Measurements from ENCODE around the gene TMC4.
A peak's percentile ranks its signal among the peaks of the same experiment; 100 is the strongest.
"Not testable (repeated sequence)": the region's sequence is repeated elsewhere in the genome, so short reads cannot be mapped to it uniquely, and the experiment has no call there.

TMC4 gene

GRCh38 chr19:54180691-54181091 is 7.7 kb upstream of the TMC4 start:
- DNase-seq (ENCODE audit: low read depth in 4 of 4, low spot score in 1 of 4): no peak

GRCh38 chr19:54179921-54180461 is 7.0 kb upstream of the TMC4 start:
- DNase-seq (ENCODE audit: low read depth in 4 of 4, low spot score in 1 of 4): no peak

DNA sequence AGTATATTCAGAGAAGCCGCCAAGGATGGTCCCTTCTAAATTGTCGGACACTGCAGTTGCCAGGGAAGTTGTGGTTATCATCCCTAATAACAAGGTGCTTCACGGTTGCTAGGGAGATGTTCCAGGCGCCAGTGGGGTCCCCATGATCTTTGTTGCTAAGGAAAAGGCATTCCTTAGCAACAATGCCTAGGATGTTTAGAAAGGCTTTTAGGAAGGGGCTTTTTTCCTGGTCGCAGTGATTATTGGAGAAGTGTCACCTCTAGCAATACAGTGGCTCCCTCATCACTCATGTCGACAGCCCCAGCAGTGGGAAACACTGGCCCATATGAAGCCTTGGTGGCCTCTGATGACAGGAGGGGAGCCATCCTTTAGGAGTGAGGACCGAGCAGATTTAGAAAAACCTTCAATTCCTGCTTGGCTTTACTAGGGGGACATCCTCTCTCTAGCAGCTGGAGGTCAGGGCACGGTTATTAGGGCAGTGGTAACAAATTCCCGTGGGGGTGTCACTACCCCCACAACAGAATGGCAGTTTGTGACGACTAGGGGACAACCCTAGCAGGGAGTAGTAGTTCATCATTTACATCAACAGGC is 6.4 kb upstream of the TMC4 start:
- DNase-seq (ENCODE audit: low read depth in 4 of 4, low spot score in 1 of 4): no peak

DNA sequence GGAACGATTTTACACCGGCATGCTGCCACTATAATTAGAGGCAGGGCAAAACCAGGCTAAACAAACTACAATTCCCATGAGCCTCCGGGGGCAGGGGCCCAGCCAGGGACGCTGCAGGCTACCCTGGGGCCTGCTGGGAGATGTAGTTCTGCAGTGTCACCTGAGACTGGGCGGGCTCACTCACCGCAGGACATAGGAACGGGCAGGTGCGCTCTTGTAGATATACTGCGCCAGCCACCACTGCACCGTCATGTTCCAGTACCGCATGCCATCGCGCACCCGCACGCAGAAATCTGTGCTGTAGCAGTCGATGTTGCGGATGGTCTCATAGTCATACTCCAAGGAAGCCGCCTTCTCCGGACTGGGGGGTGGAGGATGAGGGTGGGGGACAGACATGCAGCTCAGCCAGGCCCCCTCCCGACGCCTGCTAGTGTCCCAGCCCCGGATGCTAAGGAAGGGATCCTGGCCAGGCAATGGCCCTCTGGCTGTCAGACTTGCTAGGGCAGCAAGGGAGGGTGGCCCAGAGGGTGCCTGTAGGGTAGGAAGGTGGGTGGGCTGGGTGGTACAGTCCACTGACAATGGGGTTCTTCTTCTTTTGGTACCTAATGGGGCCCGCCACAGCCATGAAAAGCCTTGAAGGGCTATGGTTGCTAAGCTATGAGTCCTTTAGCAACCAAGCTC is 5.8 kb upstream of the TMC4 start:
- DNase-seq (ENCODE audit: low read depth in 4 of 4, low spot score in 1 of 4): peak in 1 of 4 experiments; percentile 39

- DNase-seq (ENCODE audit: low read depth in 4 of 4, low spot score in 1 of 4): no peak
These were observed 1.2 kb upstream of the TMC4 start for GRCh38 chr19:54173951-54174834.

GRCh38 chr19:54173359-54173699 is 369 bp upstream of the TMC4 start:
- no peak for DNase-seq (ENCODE audit: low read depth in 4 of 4, low spot score in 1 of 4)

DNA sequence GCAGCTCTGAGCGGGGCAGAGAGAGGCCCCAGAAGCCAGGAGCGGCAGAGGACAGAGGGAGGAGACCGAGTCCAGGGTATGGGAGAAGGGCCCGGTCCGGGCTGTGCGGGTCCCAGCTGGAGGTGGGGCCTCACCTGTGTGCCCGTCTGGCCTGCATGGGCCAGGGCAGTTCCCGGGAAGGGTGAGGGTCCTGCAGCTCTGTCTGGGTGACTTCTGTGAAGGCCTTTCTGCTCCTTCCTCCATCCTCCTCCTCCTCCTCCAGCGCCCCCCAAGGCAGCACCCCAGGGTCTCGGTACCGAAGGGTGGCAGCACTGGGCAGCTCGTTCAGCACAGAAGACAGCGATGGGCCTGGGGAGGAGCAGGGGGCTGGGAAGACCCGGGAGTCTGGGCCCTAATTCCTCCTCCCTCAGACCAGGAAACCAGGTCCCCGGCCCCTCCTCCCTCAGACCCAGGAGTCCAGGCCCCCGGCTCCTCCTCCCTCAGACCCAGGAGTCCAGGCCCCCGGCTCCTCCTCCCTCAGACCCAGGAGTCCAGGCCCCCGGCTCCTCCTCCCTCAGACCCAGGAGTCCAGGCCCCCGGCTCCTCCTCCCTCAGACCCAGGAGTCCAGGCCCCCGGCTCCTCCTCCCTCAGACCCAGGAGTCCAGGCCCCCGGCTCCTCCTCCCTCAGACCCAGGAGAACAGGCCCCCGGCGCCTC is 1.1 kb downstream of the TMC4 start:
- not testable (repeated sequence) for DNase-seq (ENCODE audit: low read depth in 4 of 4, low spot score in 1 of 4)

GRCh38 chr19:54169149-54169740 is 3.7 kb downstream of the TMC4 start:
- no peak for DNase-seq (ENCODE audit: low read depth in 4 of 4, low spot score in 1 of 4)

DNA sequence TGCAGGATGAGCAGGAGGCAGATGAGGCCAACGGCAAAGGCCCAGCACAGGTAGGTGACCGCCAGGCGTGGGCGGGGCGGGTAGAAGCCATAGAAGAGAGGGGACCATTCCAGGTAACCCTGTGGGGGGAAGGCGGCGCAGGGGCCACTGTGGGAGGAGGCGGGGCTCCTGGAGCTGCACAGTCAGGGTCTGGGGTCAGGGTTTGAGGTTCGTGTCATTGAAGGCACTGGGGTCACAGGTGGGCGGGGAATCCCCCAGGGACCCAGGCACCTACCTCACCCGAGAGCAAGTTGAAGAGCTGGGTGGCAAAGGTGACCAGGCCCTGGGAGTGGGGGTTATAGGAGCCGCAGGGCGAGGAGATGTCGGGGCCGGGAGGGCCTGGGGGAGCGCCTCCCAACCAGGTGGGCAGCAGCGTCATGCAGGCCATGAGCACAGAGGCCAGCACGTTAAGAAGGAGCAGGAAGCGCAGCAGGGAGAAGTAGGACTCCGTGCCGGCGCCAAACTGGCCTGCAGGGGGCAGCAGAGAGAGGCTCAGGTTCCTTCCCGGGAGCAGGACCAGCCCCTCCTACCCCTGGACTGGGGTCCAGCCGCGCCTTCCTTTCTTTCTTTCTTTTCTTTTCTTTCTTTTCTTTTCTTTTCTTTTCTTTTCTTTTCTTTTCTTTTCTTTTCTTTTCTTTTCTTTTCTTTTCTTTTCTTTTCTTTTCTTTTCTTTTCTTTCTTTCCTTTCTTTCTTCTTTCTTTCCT is 4.6 kb downstream of the TMC4 start:
- DNase-seq (ENCODE audit: low read depth in 4 of 4, low spot score in 1 of 4): peak; percentile 83 to 95 (median 90)

- no peak for DNase-seq (ENCODE audit: low read depth in 4 of 4, low spot score in 1 of 4)
These were observed 7.7 kb downstream of the TMC4 start for GRCh38 chr19:54165222-54165621.

- peak in 2 of 4 experiments; percentile 14 to 48 for DNase-seq (ENCODE audit: low read depth in 4 of 4, low spot score in 1 of 4)
These were observed 8.4 kb downstream of the TMC4 start for GRCh38 chr19:54164369-54165068.

DNA sequence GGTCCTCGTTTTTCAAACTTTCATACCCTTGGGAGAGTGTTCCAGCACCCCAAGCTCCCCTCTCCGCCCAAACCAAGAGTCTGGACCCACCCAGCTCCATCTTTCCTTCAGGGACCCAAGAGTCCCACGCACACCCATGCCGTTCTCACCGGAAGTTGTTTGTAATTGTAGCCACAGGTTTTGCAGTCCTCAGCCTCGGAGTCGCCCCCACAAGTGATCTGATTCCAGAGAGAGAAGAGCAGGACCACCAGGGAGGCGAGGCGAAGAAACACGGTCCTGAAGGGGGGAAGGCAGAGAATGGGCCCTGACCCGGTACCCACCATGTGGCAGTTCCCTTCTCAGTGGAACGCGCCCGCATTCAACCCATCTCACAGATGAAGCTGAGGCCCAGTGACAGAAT is 10.1 kb downstream of the TMC4 start:
- DNase-seq (ENCODE audit: low read depth in 4 of 4, low spot score in 1 of 4): no peak

DNA sequence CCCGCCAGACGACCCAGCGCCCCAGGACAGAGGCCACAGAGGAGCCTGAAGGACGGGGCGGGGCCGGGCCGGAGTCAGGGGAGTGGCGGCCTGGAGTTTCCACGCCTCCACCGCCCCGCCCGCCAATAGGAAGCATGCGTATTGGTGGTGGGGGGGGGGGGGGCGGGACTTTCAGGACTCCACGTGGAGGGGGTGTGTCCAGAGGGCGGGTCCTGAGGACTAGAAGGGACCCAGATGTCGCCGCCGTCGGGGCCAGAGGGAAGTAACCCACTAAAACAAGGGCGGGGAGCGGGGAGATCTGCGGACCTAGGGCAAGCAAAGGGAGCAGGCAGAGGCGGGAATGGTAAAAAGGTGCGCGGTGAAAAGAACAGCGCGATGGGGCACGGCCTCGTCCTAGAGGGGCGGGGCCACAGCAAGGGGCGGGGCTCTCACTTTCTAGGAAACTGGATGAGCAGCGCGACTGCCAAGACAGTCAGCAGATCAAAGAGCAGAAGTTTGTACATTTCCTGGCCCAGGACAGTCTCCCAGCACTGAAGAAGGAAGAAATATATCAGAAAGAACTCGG is 10.6 kb downstream of the TMC4 start:
- peak; percentile 59 to 76 (median 68) for DNase-seq (ENCODE audit: low read depth in 4 of 4, low spot score in 1 of 4)

DNA sequence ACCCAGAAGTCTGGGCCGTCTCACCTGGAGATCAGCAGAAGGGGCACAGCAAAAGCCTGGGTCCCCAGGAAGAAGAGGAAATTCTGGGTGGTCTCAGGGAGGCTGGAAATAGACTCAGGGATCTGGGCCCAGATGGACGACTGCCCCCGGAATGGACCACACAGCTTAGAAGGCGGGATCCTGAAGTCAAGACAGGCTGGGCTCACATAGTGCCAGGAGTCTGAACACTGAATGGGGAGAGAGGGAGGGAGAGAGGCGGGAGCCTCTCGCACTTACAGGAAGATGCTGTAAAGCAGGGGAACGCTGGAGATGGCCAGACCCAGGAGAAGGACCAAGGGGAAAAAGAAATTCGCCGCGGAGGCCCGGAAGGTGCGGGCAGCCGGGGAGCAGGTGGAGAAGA is 12.1 kb downstream of the TMC4 start:
- DNase-seq (ENCODE audit: low read depth in 4 of 4, low spot score in 1 of 4): no peak

- DNase-seq (ENCODE audit: low read depth in 4 of 4, low spot score in 1 of 4): no peak
These were observed 12.7 kb downstream of the TMC4 start for GRCh38 chr19:54160182-54160811.

DNA sequence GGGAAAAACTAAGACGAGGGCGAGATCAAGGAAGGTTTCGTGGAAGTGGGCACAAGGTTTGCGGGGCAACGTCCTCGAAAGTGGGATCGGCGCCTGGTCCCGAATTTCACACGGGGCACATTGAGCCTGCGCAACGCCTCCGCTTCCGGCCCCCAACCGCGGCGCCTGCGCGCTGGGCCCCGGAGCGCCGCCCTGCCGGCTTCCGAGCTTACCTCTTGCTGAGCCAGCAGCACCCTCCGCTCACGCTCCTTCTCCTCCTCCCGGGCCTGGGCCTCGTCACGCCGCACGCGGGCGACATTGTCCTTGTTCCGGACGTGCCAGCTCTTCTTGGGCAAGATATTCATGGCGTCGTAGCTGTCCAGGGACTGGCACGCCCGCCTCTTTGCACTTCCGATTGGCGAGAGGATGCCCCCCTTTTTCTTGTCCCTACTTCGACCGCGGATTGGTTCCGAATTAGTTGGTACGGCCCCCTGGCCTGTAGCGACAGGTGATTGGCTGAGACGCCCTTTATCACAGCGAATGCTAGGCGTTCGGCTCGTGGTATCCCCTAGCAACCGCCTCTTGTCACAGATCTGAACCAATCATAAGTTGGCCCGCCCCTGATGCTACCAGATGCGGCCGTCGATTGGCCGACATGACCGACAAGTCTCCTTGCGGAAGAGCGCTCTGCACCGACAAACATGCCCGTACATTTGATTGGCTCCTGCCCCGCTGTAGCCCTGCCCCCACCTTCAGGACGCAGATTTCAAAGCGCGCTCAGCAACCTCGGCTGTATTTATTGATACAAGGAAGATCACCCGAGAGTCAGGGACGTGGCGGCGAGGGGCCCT is 13.4 kb downstream of the TMC4 start, which contains the start of gene LENG1:
TSS of gene LENG1 (minus strand) at position 370 of the 830 bp plus-strand sequence. CDS start at position 344, 26 bp downstream.
- peak; percentile 88 to 97 (median 97) for DNase-seq (ENCODE audit: low read depth in 4 of 4, low spot score in 1 of 4)

DNA sequence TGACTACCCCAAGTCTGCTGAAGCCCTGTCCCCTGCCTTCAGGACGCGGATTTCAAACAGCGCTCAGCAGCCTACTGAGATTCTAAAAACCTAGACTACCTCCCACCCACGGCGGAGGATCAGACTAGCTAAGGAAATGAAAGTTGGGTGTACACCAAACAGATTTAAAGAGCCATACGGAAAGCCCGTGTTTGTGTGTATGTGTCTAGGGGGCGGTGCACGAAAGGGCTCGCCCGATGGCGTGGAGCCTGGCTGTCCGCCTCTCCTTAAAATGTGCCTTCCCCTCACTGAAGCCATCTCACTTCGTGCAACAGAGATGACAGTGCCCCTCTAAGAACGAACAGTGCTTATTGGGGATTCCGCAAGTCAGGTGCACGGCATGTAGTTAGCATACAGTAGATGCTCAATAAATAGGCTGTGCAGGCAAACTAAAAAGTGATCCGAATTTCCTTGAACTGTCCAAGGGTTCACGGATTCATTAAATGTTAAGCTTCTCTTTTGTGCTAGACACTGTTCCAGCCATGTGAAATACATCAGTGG is 14.1 kb downstream of the TMC4 start:
- peak in 1 of 4 experiments; percentile 26 for DNase-seq (ENCODE audit: low read depth in 4 of 4, low spot score in 1 of 4)

Data from stimulated activated CD4-positive, alpha-beta T cell treated with anti-CD3 and anti-CD28 coated beads, Interleukin-1b, Interleukin-23, amount 100 ng/mL, for 24 hours (primary cell).